ENCODE data around the gene PXN. TPM values are rescaled to one million over a fixed set of nuclear protein-coding genes. Genes with fewer than 3 reads are reported as not detected.

Gene PXN
- total and polyA plus RNA-seq, 8 donors: 27.2 to 129 (median 49.0) TPM

GRCh38 chr12:120264086-120264903 is 1.2 kb downstream of the PXN start:
- peaks cover 32 to 70% (median 60%) of the 10 kb centered on the region in 4 donors for H3K4me1 ChIP-seq
- intact Hi-C loops (cut with DNase I; ENCODE audit: low total_unique reads): no loop called here
- peak overlapping the region; percentile 92 to 96 (median 94) for H3K27ac ChIP-seq
- peak overlapping the region; percentile 85 to 99 (median 98) for H3K4me3 ChIP-seq
- H3K27me3 ChIP-seq: no peaks in the 10 kb centered on the region
- TF ChIP-seq, protein P1, sequence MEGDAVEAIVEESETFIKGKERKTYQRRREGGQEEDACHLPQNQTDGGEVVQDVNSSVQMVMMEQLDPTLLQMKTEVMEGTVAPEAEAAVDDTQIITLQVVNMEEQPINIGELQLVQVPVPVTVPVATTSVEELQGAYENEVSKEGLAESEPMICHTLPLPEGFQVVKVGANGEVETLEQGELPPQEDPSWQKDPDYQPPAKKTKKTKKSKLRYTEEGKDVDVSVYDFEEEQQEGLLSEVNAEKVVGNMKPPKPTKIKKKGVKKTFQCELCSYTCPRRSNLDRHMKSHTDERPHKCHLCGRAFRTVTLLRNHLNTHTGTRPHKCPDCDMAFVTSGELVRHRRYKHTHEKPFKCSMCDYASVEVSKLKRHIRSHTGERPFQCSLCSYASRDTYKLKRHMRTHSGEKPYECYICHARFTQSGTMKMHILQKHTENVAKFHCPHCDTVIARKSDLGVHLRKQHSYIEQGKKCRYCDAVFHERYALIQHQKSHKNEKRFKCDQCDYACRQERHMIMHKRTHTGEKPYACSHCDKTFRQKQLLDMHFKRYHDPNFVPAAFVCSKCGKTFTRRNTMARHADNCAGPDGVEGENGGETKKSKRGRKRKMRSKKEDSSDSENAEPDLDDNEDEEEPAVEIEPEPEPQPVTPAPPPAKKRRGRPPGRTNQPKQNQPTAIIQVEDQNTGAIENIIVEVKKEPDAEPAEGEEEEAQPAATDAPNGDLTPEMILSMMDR (IDR thresholded peaks at IDR 0.05): no peak
- TF ChIP-seq POLR2AphosphoS5 (IDR thresholded peaks at IDR 0.05) (no peak), EP300 (IDR thresholded peaks at IDR 0.05) (no peak), POLR2A (IDR thresholded peaks at IDR 0.05) (no peak)
- H3K9me3 ChIP-seq: no peaks in the 10 kb centered on the region
- 42 to 55% (median 52%) methylated on average over 13 to 15 of the region's 15 CpGs for WGBS, 5 donors
- no peaks in the 10 kb centered on the region for H3K36me3 ChIP-seq
- DNase-seq: peak in 1 of 2 donors; percentile 54

GRCh38 chr12:120263748-120264085 is 1.8 kb downstream of the PXN start:
- TF ChIP-seq EP300 (IDR thresholded peaks at IDR 0.05) (no peak), POLR2A (IDR thresholded peaks at IDR 0.05) (no peak), POLR2AphosphoS5 (IDR thresholded peaks at IDR 0.05) (no peak)
- TF ChIP-seq, protein P1 (IDR thresholded peaks at IDR 0.05): no peak
- intact Hi-C loops (cut with DNase I; ENCODE audit: low total_unique reads): no loop called here
- Histone ChIP-seq H3K4me3 (peak overlapping the region; percentile 85 to 99 (median 98)), H3K9me3 (no peaks in the 10 kb centered on the region), H3K27ac (peak overlapping the region; percentile 92 to 96 (median 94)), H3K4me1 (peaks cover 36 to 76% (median 66%) of the 10 kb centered on the region in 4 donors), H3K36me3 (no peaks in the 10 kb centered on the region), H3K27me3 (no peaks in the 10 kb centered on the region)
- 40 to 66% (median 54%) methylated on average over 5 of the region's 5 CpGs for WGBS, 5 donors
- no peak for DNase-seq

GRCh38 chr12:120262852-120263747 is 2.4 kb downstream of the PXN start:
- no peak for TF ChIP-seq POLR2AphosphoS5 (IDR thresholded peaks at IDR 0.05)
- TF ChIP-seq, protein P1 (IDR thresholded peaks at IDR 0.05): no peak
- TF ChIP-seq EP300 (IDR thresholded peaks at IDR 0.05): no peak
- no peak for TF ChIP-seq POLR2A (IDR thresholded peaks at IDR 0.05)
- DNase-seq: no peak
- H3K27ac ChIP-seq: peak overlapping the region; percentile 65 to 96 (median 94)
- H3K27me3 ChIP-seq: no peaks in the 10 kb centered on the region
- WGBS, 5 donors: 30 to 42% (median 32%) methylated on average over 15 of the region's 15 CpGs
- peaks cover 42 to 82% (median 69%) of the 10 kb centered on the region in 4 donors for H3K4me1 ChIP-seq
- H3K9me3 ChIP-seq: no peaks in the 10 kb centered on the region
- no peaks in the 10 kb centered on the region for H3K36me3 ChIP-seq
- peak overlapping the region; percentile 85 to 99 (median 98) for H3K4me3 ChIP-seq
- intact Hi-C loops (cut with DNase I; ENCODE audit: low total_unique reads): no loop called here

Measured in stomach (tissue), 9 donors.